GM18951 (cell line): ENCODE data around the gene FAM163A.
"Not testable (repeated sequence)": the region's sequence is repeated elsewhere in the genome, so short reads cannot be mapped to it uniquely, and the experiment has no call there.

Experiments used
- POLR2A ChIP-seq: IDR thresholded peaks from 4 replicates; pipeline ENCODE4 v1.6.1; 2011; ENCODE audit warnings: mild to moderate bottlenecking; ENCODE audit not compliant: insufficient read length, insufficient read depth; ENCODE audit errors: extremely low read depth
- in situ Hi-C: fragments of 300-500 bp; cut with MboI; formaldehyde crosslinking; loops from one replicate; pipeline ENCODE4 v1.12.0; 2022; ENCODE audit warnings: low sequenced_read_pairs, mixed read lengths, inconsistent platforms; ENCODE audit not compliant: unreplicated experiment

Gene FAM163A

GRCh38 chr1:179831852-179832699, 89.0 kb downstream of the FAM163A start:
- no peak for TF ChIP-seq POLR2A
- in situ Hi-C loops, result no loop called here

GRCh38 chr1:179836686-179837445, 93.8 kb downstream of the FAM163A start:
- in situ Hi-C loops, result not testable (repeated sequence)

GRCh38 chr1:179840107-179840506, 97.0 kb downstream of the FAM163A start:
- in situ Hi-C loops, result no loop called here
- no peak for TF ChIP-seq POLR2A

- TF ChIP-seq POLR2A, result no peak
- in situ Hi-C loops, result no loop called here
These were observed 105.1 kb downstream of the FAM163A start for GRCh38 chr1:179848233-179848632.

GRCh38 chr1:179853102-179853501, 110.0 kb downstream of the FAM163A start:
- TF ChIP-seq POLR2A, result no peak

GRCh38 chr1:179855831-179856230, 112.7 kb downstream of the FAM163A start:
- in situ Hi-C loops, result not testable (repeated sequence)

More at GRCh38 chr1:179853102-179853501, 110.0 kb downstream of the FAM163A start:
- in situ Hi-C loops, result no loop called here

- in situ Hi-C loops, result no loop called here
These were observed 113.2 kb downstream of the FAM163A start for GRCh38 chr1:179856296-179856695.

GRCh38 chr1:179857009-179857408, 113.9 kb downstream of the FAM163A start:
- in situ Hi-C loops, result no loop called here
- no peak for TF ChIP-seq POLR2A

More at GRCh38 chr1:179856296-179856695, 113.2 kb downstream of the FAM163A start:
- no peak for TF ChIP-seq POLR2A

- no peak for TF ChIP-seq POLR2A
- in situ Hi-C loops, result no loop called here
These were observed 117.6 kb downstream of the FAM163A start for GRCh38 chr1:179860652-179861051.

- no peak for TF ChIP-seq POLR2A
- in situ Hi-C loops, result no loop called here
These were observed 122.3 kb downstream of the FAM163A start for GRCh38 chr1:179865377-179865776.
